CD4-positive, alpha-beta memory T cell (primary cell): ENCODE results near the gene RBM19. TPM values are rescaled to one million over a fixed set of nuclear protein-coding genes. Genes with fewer than 3 reads are reported as not detected.

Experiments used
- CTCF ChIA-PET: fragments of 350-600 bp; sonication (Branson Sonifier 250); formaldehyde crosslinking; loops from one replicate; lab custom pipeline; 2021; ENCODE audit warnings: inconsistent platforms; ENCODE audit not compliant: partially characterized antibody; lab: Charles Lee
- POLR2A ChIA-PET: fragments of 350-600 bp; sonication (Branson Sonifier 250); formaldehyde crosslinking; loops from one replicate; lab custom pipeline; 2021; ENCODE audit not compliant: partially characterized antibody; lab: Charles Lee
- DNase-seq, 5 donors: peaks; one replicate each; pipeline versions ENCODE4 v3.0.0 to v3.0.0-alpha.2; 2020 to 2022; ENCODE audit warnings: mixed read lengths in 1 of 5
- H3K27ac ChIP-seq: one replicate; pipeline ENCODE4 v1.7.0; 2013; ENCODE audit warnings: low read depth, low read length
- H3K27me3 ChIP-seq: 2 replicates; pipeline ENCODE4 v1.7.0; 2013; ENCODE audit warnings: mild to moderate bottlenecking, low read length, moderate library complexity; ENCODE audit not compliant: insufficient read depth
- H3K36me3 ChIP-seq: 2 replicates; pipeline ENCODE4 v1.7.0; 2013; ENCODE audit warnings: mild to moderate bottlenecking, low read length, moderate library complexity; ENCODE audit not compliant: insufficient read depth
- H3K4me1 ChIP-seq: 2 replicates; pipeline ENCODE4 v1.7.0; 2013; ENCODE audit warnings: mild to moderate bottlenecking, low read length, moderate library complexity; ENCODE audit not compliant: insufficient read depth
- H3K4me3 ChIP-seq, 2 donors: one replicate each; pipeline ENCODE4 v1.7.0; 2013; ENCODE audit warnings: low read length in 2 of 2, mild to moderate bottlenecking in 1 of 2
- H3K9me3 ChIP-seq, 2 donors: one replicate each; pipeline ENCODE4 v1.7.0; 2013; ENCODE audit warnings: low read length in 2 of 2, control low read depth in 1 of 2; ENCODE audit not compliant: control insufficient read depth in 1 of 2
- H3K27ac Mint-ChIP-seq, 7 donors: one replicate each; pipeline ENCODE4 v1.8.0; 2020 to 2021; ENCODE audit warnings: mixed read lengths in 7 of 7, mild to moderate bottlenecking in 6 of 7, inconsistent platforms in 3 of 7, moderate library complexity in 3 of 7
- H3K27me3 Mint-ChIP-seq, 2 donors: one replicate each; pipeline ENCODE4 v1.8.0; 2020 to 2021; ENCODE audit warnings: mixed read lengths in 2 of 2
- H3K36me3 Mint-ChIP-seq, 2 donors: one replicate each; pipeline ENCODE4 v1.8.0; 2020 to 2021; ENCODE audit warnings: mixed read lengths in 2 of 2, inconsistent platforms in 1 of 2, mild to moderate bottlenecking in 1 of 2
- H3K4me1 Mint-ChIP-seq, 4 donors: one replicate each; pipeline ENCODE4 v1.8.0; 2020 to 2021; ENCODE audit warnings: mixed read lengths in 4 of 4, mild to moderate bottlenecking in 1 of 4
- H3K4me3 Mint-ChIP-seq, 8 donors: one replicate each; pipeline ENCODE4 v1.8.0; 2020 to 2021; ENCODE audit warnings: mixed read lengths in 8 of 8, mild to moderate bottlenecking in 7 of 8, moderate library complexity in 6 of 8, inconsistent platforms in 3 of 8
- H3K9me3 Mint-ChIP-seq, 8 donors: one replicate each; pipeline ENCODE4 v1.8.0; 2020 to 2021; ENCODE audit warnings: mixed read lengths in 8 of 8, mild to moderate bottlenecking in 5 of 8, inconsistent platforms in 3 of 8, moderate library complexity in 1 of 8
- intact Hi-C: fragments of 100-400 bp; cut with micrococcal nuclease; formaldehyde crosslinking; loops from one replicate; pipeline ENCODE4 v1.15.1; 2023
- polyA plus RNA-seq, 2 donors: library from polyadenylated mRNA; unstranded; fragments of 300-500 nt; fragmentation: Illumina TruSeq; gene quantifications; one replicate each; pipeline ENCODE4 v1.2.3, GENCODE V29; 2021
- total RNA-seq, 2 experiments: library from RNA; stranded (reverse); gene quantifications; one replicate each; pipeline ENCODE4 v1.2.3, GENCODE V29; 2021

Gene RBM19
- total and polyA plus RNA-seq, 4 experiments from 2014 or later, result 2.9 to 78.4 (median 42.4) TPM

- no peaks in the 10 kb centered on the region for H3K27me3 Mint-ChIP-seq
- no peaks in the 10 kb centered on the region for H3K36me3 ChIP-seq
- H3K27me3 ChIP-seq, result no peaks in the 10 kb centered on the region
- no peaks in the 10 kb centered on the region for H3K4me1 ChIP-seq
- H3K4me3 Mint-ChIP-seq, result no peak overlapping the region
- peaks cover 17 to 28% of the 10 kb centered on the region in 2 donors for H3K36me3 Mint-ChIP-seq
- no peak overlapping the region for H3K27ac Mint-ChIP-seq
- intact Hi-C loops, result no loop called here
- no peaks in the 10 kb centered on the region for H3K4me1 Mint-ChIP-seq
- no peak overlapping the region for H3K4me3 ChIP-seq
- H3K9me3 ChIP-seq, result no peaks in the 10 kb centered on the region
- DNase-seq, result no peak
- CTCF ChIA-PET, result no interaction called here
- no peak overlapping the region for H3K27ac ChIP-seq
- POLR2A ChIA-PET, result no interaction called here
- H3K9me3 Mint-ChIP-seq, result no peaks in the 10 kb centered on the region
These were observed 136.9 kb downstream of the RBM19 start for GRCh38 chr12:113829212-113829611.

GRCh38 chr12:113827539-113828114 lies 138.5 kb downstream of the RBM19 start:
- H3K4me3 Mint-ChIP-seq, result no peak overlapping the region
- H3K27ac Mint-ChIP-seq, result no peak overlapping the region
- H3K9me3 Mint-ChIP-seq, result no peaks in the 10 kb centered on the region
- H3K4me1 Mint-ChIP-seq, result no peaks in the 10 kb centered on the region
- H3K36me3 ChIP-seq, result no peaks in the 10 kb centered on the region
- H3K4me1 ChIP-seq, result no peaks in the 10 kb centered on the region
- H3K9me3 ChIP-seq, result no peaks in the 10 kb centered on the region
- intact Hi-C loops, result no loop called here
- peaks cover 20 to 25% of the 10 kb centered on the region in 2 donors for H3K36me3 Mint-ChIP-seq
- no peak overlapping the region for H3K4me3 ChIP-seq
- ChIA-PET POLR2A (no interaction called here), CTCF (no interaction called here)
- no peaks in the 10 kb centered on the region for H3K27me3 ChIP-seq
- H3K27ac ChIP-seq, result no peak overlapping the region
- no peak for DNase-seq
- no peaks in the 10 kb centered on the region for H3K27me3 Mint-ChIP-seq

GRCh38 chr12:113826805-113827538 lies 139.2 kb downstream of the RBM19 start:
- Histone ChIP-seq H3K27me3 (no peaks in the 10 kb centered on the region), H3K4me1 (no peaks in the 10 kb centered on the region), H3K4me3 (no peak overlapping the region), H3K27ac (no peak overlapping the region), H3K9me3 (no peaks in the 10 kb centered on the region), H3K36me3 (no peaks in the 10 kb centered on the region)
- ChIA-PET POLR2A (no interaction called here), CTCF (no interaction called here)
- H3K4me3 Mint-ChIP-seq, result no peak overlapping the region
- no peaks in the 10 kb centered on the region for H3K9me3 Mint-ChIP-seq
- intact Hi-C loops, result no loop called here
- DNase-seq, result no peak
- H3K27me3 Mint-ChIP-seq, result no peaks in the 10 kb centered on the region
- H3K27ac Mint-ChIP-seq, result no peak overlapping the region
- no peaks in the 10 kb centered on the region for H3K4me1 Mint-ChIP-seq
- peaks cover 25 to 30% of the 10 kb centered on the region in 2 donors for H3K36me3 Mint-ChIP-seq

- intact Hi-C loops, result no loop called here
- no peak for DNase-seq
- peaks cover 26 to 32% of the 10 kb centered on the region in 2 donors for H3K36me3 Mint-ChIP-seq
- H3K27ac ChIP-seq, result no peak overlapping the region
- H3K27me3 Mint-ChIP-seq, result no peaks in the 10 kb centered on the region
- CTCF ChIA-PET, result no interaction called here
- H3K36me3 ChIP-seq, result peaks cover 3% of the 10 kb centered on the region
- H3K9me3 ChIP-seq, result no peaks in the 10 kb centered on the region
- H3K9me3 Mint-ChIP-seq, result no peaks in the 10 kb centered on the region
- POLR2A ChIA-PET, result no interaction called here
- H3K4me3 Mint-ChIP-seq, result no peak overlapping the region
- peak overlapping the region in 1 of 7 donors; percentile 55 for H3K27ac Mint-ChIP-seq
- H3K4me3 ChIP-seq, result no peak overlapping the region
- no peaks in the 10 kb centered on the region for H3K27me3 ChIP-seq
- H3K4me1 ChIP-seq, result no peaks in the 10 kb centered on the region
- H3K4me1 Mint-ChIP-seq, result no peaks in the 10 kb centered on the region
These were observed 140.4 kb downstream of the RBM19 start for GRCh38 chr12:113825705-113826104.

GRCh38 chr12:113823816-113824215 lies 142.3 kb downstream of the RBM19 start:
- Histone ChIP-seq H3K4me1 (no peaks in the 10 kb centered on the region), H3K27ac (no peak overlapping the region), H3K27me3 (no peaks in the 10 kb centered on the region), H3K4me3 (no peak overlapping the region), H3K36me3 (peaks cover 3% of the 10 kb centered on the region), H3K9me3 (no peaks in the 10 kb centered on the region)
- no peaks in the 10 kb centered on the region for H3K27me3 Mint-ChIP-seq
- intact Hi-C loops, result no loop called here
- ChIA-PET POLR2A (no interaction called here), CTCF (no interaction called here)
- H3K4me3 Mint-ChIP-seq, result no peak overlapping the region
- peaks cover 39 to 41% of the 10 kb centered on the region in 2 donors for H3K36me3 Mint-ChIP-seq
- no peaks in the 10 kb centered on the region for H3K9me3 Mint-ChIP-seq
- no peak for DNase-seq
- H3K4me1 Mint-ChIP-seq, result no peaks in the 10 kb centered on the region
- peak overlapping the region in 2 of 7 donors; percentile 2 to 66 for H3K27ac Mint-ChIP-seq

GRCh38 chr12:113823016-113823415 lies 143.1 kb downstream of the RBM19 start:
- no peaks in the 10 kb centered on the region for H3K9me3 Mint-ChIP-seq
- CTCF ChIA-PET, result no interaction called here
- H3K4me1 Mint-ChIP-seq, result no peaks in the 10 kb centered on the region

DNA sequence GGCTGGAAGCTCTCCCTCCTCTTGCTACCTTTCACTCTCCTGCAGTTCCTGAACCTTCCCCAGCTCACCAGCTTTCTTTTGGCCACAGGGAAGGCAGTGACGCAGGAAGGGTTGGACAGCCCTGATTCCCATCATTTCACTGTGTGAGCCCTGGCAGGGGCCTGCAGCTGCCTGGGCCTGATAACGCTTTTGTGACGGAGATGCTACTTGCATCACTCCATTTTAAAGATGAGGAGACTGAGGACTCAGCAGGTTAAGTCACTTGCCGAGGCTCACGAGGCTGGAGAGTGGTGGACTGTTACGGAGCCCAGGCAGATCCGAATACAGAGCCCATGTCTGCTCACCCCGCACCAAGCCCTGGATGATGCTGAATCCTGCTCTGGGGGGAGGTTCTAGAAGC lies 145.3 kb downstream of the RBM19 start:
- POLR2A ChIA-PET, result no interaction called here
- Histone ChIP-seq H3K4me3 (no peak overlapping the region), H3K36me3 (peaks cover 3% of the 10 kb centered on the region), H3K27ac (no peak overlapping the region), H3K4me1 (no peaks in the 10 kb centered on the region), H3K9me3 (no peaks in the 10 kb centered on the region), H3K27me3 (no peaks in the 10 kb centered on the region)
- no peak for DNase-seq
- intact Hi-C loops, result no loop called here
- H3K9me3 Mint-ChIP-seq, result no peaks in the 10 kb centered on the region
- H3K4me3 Mint-ChIP-seq, result no peak overlapping the region
- peaks cover 51 to 57% of the 10 kb centered on the region in 2 donors for H3K36me3 Mint-ChIP-seq
- CTCF ChIA-PET, result no interaction called here
- no peaks in the 10 kb centered on the region for H3K27me3 Mint-ChIP-seq
- H3K27ac Mint-ChIP-seq, result no peak overlapping the region
- no peaks in the 10 kb centered on the region for H3K4me1 Mint-ChIP-seq

More at GRCh38 chr12:113823016-113823415, 143.1 kb downstream of the RBM19 start:
- POLR2A ChIA-PET, result no interaction called here
- no peaks in the 10 kb centered on the region for H3K27me3 Mint-ChIP-seq
- Histone ChIP-seq H3K4me1 (no peaks in the 10 kb centered on the region), H3K27me3 (no peaks in the 10 kb centered on the region), H3K27ac (no peak overlapping the region), H3K36me3 (peaks cover 3% of the 10 kb centered on the region), H3K9me3 (no peaks in the 10 kb centered on the region), H3K4me3 (no peak overlapping the region)
- no peak overlapping the region for H3K4me3 Mint-ChIP-seq
- no peak for DNase-seq
- no peak overlapping the region for H3K27ac Mint-ChIP-seq
- intact Hi-C loops, result no loop called here
- H3K36me3 Mint-ChIP-seq, result peaks cover 42 to 45% of the 10 kb centered on the region in 2 donors
